K562 (cell line): ENCODE results near the gene ZNF302.

ENCODE experiments used
- CTCF ChIP-seq, 3 experiments: IDR thresholded peaks in 2 of 3; conservative IDR thresholded peaks in 1 of 3; 2 replicates each; pipeline ENCODE4 v1.5.1; 2011 to 2012; ENCODE audit warnings: low read length in 3 of 3, mild to moderate bottlenecking in 3 of 3, control low read depth in 2 of 3, improper control_type of control experiment in 1 of 3, inconsistent platforms in 1 of 3, low read depth in 1 of 3, mixed read lengths in 1 of 3, moderate library complexity in 1 of 3; ENCODE audit not compliant: insufficient read depth in 2 of 3
- EHMT2 ChIP-seq: fragments of 450-650 bp; IDR thresholded peaks from 2 replicates; pipeline ENCODE4 v1.6.1; 2018; ENCODE audit warnings: antibody characterized with exemption
- EP300 ChIP-seq: IDR thresholded peaks from 2 replicates; pipeline ENCODE4 v1.6.1; 2012; ENCODE audit warnings: low read length, improper control_type of control experiment
- MED1 ChIP-seq: sonication (generic); formaldehyde crosslinking; IDR thresholded peaks from 2 replicates; pipeline ENCODE4 v1.8.1; 2023; ENCODE audit warnings: missing genetic modification reagents, borderline replicate concordance
- MEF2D ChIP-seq: conservative IDR thresholded peaks from 2 replicates; pipeline ENCODE4 v1.6.1; 2016; ENCODE audit warnings: low read depth, missing genetic modification characterization, missing compliant biosample characterization
- NFE2L1 ChIP-seq: fragments of 450-650 bp; IDR thresholded peaks from 2 replicates; pipeline ENCODE4 v1.6.1; 2016; ENCODE audit warnings: missing genetic modification characterization, low read depth, mild to moderate bottlenecking, missing compliant biosample characterization, moderate library complexity, borderline replicate concordance
- NR2C2 ChIP-seq, 2 experiments: fragments of 200-800 bp in 1 of 2; sonication (Bioruptor generic) in 1 of 2; sonication (generic) in 1 of 2; formaldehyde crosslinking in 1 of 2; IDR thresholded peaks; 2 replicates each; pipeline versions ENCODE4 v1.6.1 to v1.8.0; 2016 to 2022; ENCODE audit warnings: mild to moderate bottlenecking in 1 of 2, missing compliant biosample characterization in 1 of 2, missing genetic modification characterization in 1 of 2, missing genetic modification reagents in 1 of 2
- SIN3A ChIP-seq, 2 experiments: fragments of 150-350 bp in 1 of 2; IDR thresholded peaks; 2 replicates each; pipeline ENCODE4 v1.6.1; 2011 to 2016; ENCODE audit warnings: borderline replicate concordance in 2 of 2, low read depth in 2 of 2, low read length in 2 of 2, mild to moderate bottlenecking in 2 of 2, moderate library complexity in 2 of 2; ENCODE audit not compliant: control insufficient read depth in 1 of 2
- SIN3B ChIP-seq: fragments of 450-650 bp; IDR thresholded peaks from 2 replicates; pipeline ENCODE4 v1.6.1; 2017; ENCODE audit warnings: low read depth, mild to moderate bottlenecking, moderate library complexity
- TCF3 ChIP-seq: sonication (generic); formaldehyde crosslinking; IDR thresholded peaks from 2 replicates; pipeline ENCODE4 v1.4.0; 2020; ENCODE audit warnings: mild to moderate bottlenecking, missing genetic modification reagents
- U2AF1 ChIP-seq: fragments of 200-400 bp; formaldehyde crosslinking; optimal IDR thresholded peaks from 2 replicates; pipeline ENCODE3; 2017; ENCODE audit warnings: mild to moderate bottlenecking, low read depth, low read length, moderate library complexity
- USF2 ChIP-seq: sonication (generic); formaldehyde crosslinking; IDR thresholded peaks from 2 replicates; pipeline ENCODE4 v1.5.0; 2020; ENCODE audit warnings: missing genetic modification reagents
- YY1 ChIP-seq, 3 experiments: IDR thresholded peaks; 2 replicates each; pipeline ENCODE4 v1.6.1; 2011; ENCODE audit warnings: low read length in 2 of 3, mild to moderate bottlenecking in 2 of 3, moderate library complexity in 2 of 3, borderline replicate concordance in 1 of 3, control low read depth in 1 of 3, low read depth in 1 of 3; ENCODE audit not compliant: insufficient read depth in 3 of 3, insufficient replicate concordance in 2 of 3, control insufficient read depth in 1 of 3, insufficient read length in 1 of 3; ENCODE audit errors: extremely low read depth in 1 of 3

- no peak for TF ChIP-seq NFE2L1 (tag)
- no peak for TF ChIP-seq SIN3B
- no peak for TF ChIP-seq TCF3 (CRISPR knock-in tag)
- no peak for TF ChIP-seq SIN3A (IDR thresholded peaks at IDR 0.05; ENCODE audit: borderline replicate concordance in 2 of 2, control insufficient read depth in 1 of 2, low read depth in 2 of 2, low read length in 2 of 2)
- no peak for TF ChIP-seq YY1 (IDR thresholded peaks at IDR 0.05; ENCODE audit: borderline replicate concordance in 1 of 3, control insufficient read depth in 1 of 3, extremely low read depth in 1 of 3, insufficient read depth in 3 of 3, insufficient read length in 1 of 3, insufficient replicate concordance in 2 of 3, low read depth in 1 of 3, low read length in 2 of 3)
- no peak for TF ChIP-seq USF2 (CRISPR knock-in tag)
- TF ChIP-seq EHMT2: no peak
- TF ChIP-seq U2AF1: no peak
- TF ChIP-seq MEF2D (tag): no peak
- no peak for TF ChIP-seq EP300
- TF ChIP-seq CTCF (IDR thresholded peaks at IDR 0.05 in 2 of 3, conservative IDR thresholded peaks at IDR 0.05 in 1 of 3; ENCODE audit: insufficient read depth in 2 of 3, low read depth in 1 of 3, low read length in 3 of 3): no peak
- TF ChIP-seq MED1: no peak
- no peak for TF ChIP-seq NR2C2 (CRISPR knock-in tag; IDR thresholded peaks at IDR 0.05)
- TF ChIP-seq NR2C2 (tag; IDR thresholded peaks at IDR 0.05): no peak
Observed at GRCh38 chr19:34667349-34668076, 10.0 kb upstream of the ZNF302 start.
